PC-3 (cell line): ENCODE data around the gene MDGA2.

Experiments
- CTCF ChIP-seq: fragments of 300-600 bp; sonication (generic); conservative IDR thresholded peaks from 2 replicates; pipeline ENCODE4 v1.5.1; 2017; ENCODE audit warnings: antibody characterized with exemption, low read depth, mild to moderate bottlenecking, low read length
- EZH2phosphoT487 ChIP-seq: fragments of 300-600 bp; sonication (generic); IDR thresholded peaks from 2 replicates; pipeline ENCODE4 v1.6.1; 2018; ENCODE audit warnings: mild to moderate bottlenecking, antibody characterized with exemption, low read length, borderline replicate concordance

- TF ChIP-seq CTCF (no peak), EZH2phosphoT487 (no peak)
These were observed 120.1 kb downstream of the MDGA2 start for GRCh38 chr14:47555333-47555732.
